GM12878 (cell line): ENCODE results near the gene MARS1. TPM values are rescaled to one million over a fixed set of nuclear protein-coding genes. Genes with fewer than 3 reads are reported as not detected.

Experiments
- BCLAF1 ChIP-seq: fragments of 450-650 bp; IDR thresholded peaks from 2 replicates; pipeline ENCODE4 v1.6.1; 2017; ENCODE audit warnings: antibody characterized with exemption, mild to moderate bottlenecking, moderate library complexity
- CEBPB ChIP-seq, 2 experiments: fragments of 150-350 bp in 1 of 2; IDR thresholded peaks; 2 replicates each; pipeline ENCODE4 v1.6.1; 2012 to 2014; ENCODE audit warnings: low read depth in 2 of 2, low read length in 2 of 2, borderline replicate concordance in 1 of 2, inconsistent platforms in 1 of 2
- IKZF2 ChIP-seq, 2 experiments: fragments of 450-650 bp; IDR thresholded peaks; 2 replicates each; pipeline ENCODE4 v1.6.1; 2017; ENCODE audit warnings: mild to moderate bottlenecking in 2 of 2, moderate library complexity in 2 of 2
- PAX8 ChIP-seq: fragments of 450-650 bp; IDR thresholded peaks from 2 replicates; pipeline ENCODE4 v1.6.1; 2017; ENCODE audit warnings: mild to moderate bottlenecking, moderate library complexity
- POLR2AphosphoS5 ChIP-seq: IDR thresholded peaks from 2 replicates; pipeline ENCODE4 v1.6.1; 2011; ENCODE audit warnings: mild to moderate bottlenecking, low read length, inconsistent platforms
- ZBTB40 ChIP-seq: fragments of 450-650 bp; IDR thresholded peaks from 2 replicates; pipeline ENCODE4 v1.6.1; 2016; ENCODE audit warnings: mild to moderate bottlenecking, moderate library complexity, borderline replicate concordance
- polyA plus RNA-seq, 11 experiments: library from polyadenylated mRNA; depleted of rRNA in 4 of 11; unstranded in 6 of 11; stranded (reverse) in 5 of 11; fragments of >200 nt; fragmentation: Nextera tagmentation in 4 of 11; fragmentation: Illumina TruSeq in 1 of 11; extraction: Ambion mirVana in 4 of 11; extraction: Trizol in 1 of 11; gene quantifications; 1 replicate in 1 of 11; 2 replicates in 10 of 11; pipeline versions ENCODE4 v1.2.1 to v1.2.3, GENCODE V29; 2011 to 2016; ENCODE audit warnings: inconsistent platforms in 2 of 11, missing spikeins in 2 of 11, low read depth in 1 of 11
- total RNA-seq, 4 experiments: library from RNA; depleted of rRNA in 3 of 4; stranded (reverse); fragments of >200 nt in 3 of 4; fragmentation: Illumina TruSeq in 1 of 4; extraction: Trizol in 1 of 4; gene quantifications; 2 replicates each; pipeline versions ENCODE4 v1.2.1 to v1.2.3, GENCODE V29; 2013 to 2021
- TF ChIP-seq, protein P1 (sequence below): IDR thresholded peaks from 2 replicates; pipeline ENCODE4 v1.6.1; 2012; ENCODE audit warnings: low read depth, low read length, improper control_type of control experiment
- TF ChIP-seq, protein P2 (sequence below): fragments of 450-650 bp; formaldehyde crosslinking; IDR thresholded peaks from 2 replicates; pipeline ENCODE4 v1.4.0; 2020; ENCODE audit warnings: mild to moderate bottlenecking, moderate library complexity

MARS1 gene
- total and polyA plus RNA-seq, 10 of the 15 experiments (the other 5 are each of a cell fraction or from before 2014, with no cell fraction given): 72.3 to 270 (median 153) TPM

DNA sequence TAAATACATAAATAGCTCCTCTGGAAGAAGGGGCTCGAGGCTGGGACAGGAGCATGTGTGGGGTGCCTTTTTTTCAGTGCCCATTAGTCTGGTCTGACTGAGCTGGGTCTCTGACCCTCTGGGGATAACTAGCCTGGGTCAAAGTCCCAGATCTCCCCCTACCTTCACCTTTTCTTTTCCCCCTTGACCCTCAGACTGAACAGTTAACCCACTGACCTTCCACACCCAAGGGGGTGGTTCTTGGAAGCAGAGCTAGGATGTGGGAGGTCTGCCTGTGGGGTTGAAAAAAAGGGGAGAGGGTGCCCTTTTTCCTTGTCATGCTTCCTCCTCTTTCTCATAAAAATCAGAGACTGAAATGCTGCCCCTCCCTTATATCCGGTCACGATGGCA is 29.2 kb upstream of the MARS1 start (continued):
- TF ChIP-seq, protein P1, sequence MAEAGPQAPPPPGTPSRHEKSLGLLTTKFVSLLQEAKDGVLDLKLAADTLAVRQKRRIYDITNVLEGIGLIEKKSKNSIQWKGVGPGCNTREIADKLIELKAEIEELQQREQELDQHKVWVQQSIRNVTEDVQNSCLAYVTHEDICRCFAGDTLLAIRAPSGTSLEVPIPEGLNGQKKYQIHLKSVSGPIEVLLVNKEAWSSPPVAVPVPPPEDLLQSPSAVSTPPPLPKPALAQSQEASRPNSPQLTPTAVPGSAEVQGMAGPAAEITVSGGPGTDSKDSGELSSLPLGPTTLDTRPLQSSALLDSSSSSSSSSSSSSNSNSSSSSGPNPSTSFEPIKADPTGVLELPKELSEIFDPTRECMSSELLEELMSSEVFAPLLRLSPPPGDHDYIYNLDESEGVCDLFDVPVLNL: no peak
- TF ChIP-seq CEBPB (IDR thresholded peaks at IDR 0.05; ENCODE audit: borderline replicate concordance in 1 of 2, low read depth in 2 of 2, low read length in 2 of 2) (no peak), IKZF2 (IDR thresholded peaks at IDR 0.05) (peak in 1 of 2 experiments; percentile 8; a peak in 1 of 4 replicates), BCLAF1 (no peak), ZBTB40 (0 out of 2 replicates have a peak, but pooled peaks have one; percentile 16), PAX8 (no peak), POLR2AphosphoS5 (peak; percentile 67; the same call in 1 of the 2 replicates)
- TF ChIP-seq, protein P2, sequence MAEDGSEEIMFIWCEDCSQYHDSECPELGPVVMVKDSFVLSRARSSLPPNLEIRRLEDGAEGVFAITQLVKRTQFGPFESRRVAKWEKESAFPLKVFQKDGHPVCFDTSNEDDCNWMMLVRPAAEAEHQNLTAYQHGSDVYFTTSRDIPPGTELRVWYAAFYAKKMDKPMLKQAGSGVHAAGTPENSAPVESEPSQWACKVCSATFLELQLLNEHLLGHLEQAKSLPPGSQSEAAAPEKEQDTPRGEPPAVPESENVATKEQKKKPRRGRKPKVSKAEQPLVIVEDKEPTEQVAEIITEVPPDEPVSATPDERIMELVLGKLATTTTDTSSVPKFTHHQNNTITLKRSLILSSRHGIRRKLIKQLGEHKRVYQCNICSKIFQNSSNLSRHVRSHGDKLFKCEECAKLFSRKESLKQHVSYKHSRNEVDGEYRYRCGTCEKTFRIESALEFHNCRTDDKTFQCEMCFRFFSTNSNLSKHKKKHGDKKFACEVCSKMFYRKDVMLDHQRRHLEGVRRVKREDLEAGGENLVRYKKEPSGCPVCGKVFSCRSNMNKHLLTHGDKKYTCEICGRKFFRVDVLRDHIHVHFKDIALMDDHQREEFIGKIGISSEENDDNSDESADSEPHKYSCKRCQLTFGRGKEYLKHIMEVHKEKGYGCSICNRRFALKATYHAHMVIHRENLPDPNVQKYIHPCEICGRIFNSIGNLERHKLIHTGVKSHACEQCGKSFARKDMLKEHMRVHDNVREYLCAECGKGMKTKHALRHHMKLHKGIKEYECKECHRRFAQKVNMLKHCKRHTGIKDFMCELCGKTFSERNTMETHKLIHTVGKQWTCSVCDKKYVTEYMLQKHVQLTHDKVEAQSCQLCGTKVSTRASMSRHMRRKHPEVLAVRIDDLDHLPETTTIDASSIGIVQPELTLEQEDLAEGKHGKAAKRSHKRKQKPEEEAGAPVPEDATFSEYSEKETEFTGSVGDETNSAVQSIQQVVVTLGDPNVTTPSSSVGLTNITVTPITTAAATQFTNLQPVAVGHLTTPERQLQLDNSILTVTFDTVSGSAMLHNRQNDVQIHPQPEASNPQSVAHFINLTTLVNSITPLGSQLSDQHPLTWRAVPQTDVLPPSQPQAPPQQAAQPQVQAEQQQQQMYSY: no peak
